ENCODE measurements around the gene ZBTB11. TPM values are rescaled to one million over a fixed set of nuclear protein-coding genes. Genes with fewer than 3 reads are reported as not detected.
"Not testable (repeated sequence)": the region's sequence is repeated elsewhere in the genome, so short reads cannot be mapped to it uniquely, and the experiment has no call there.

The ZBTB11 gene
- total RNA-seq, 2 experiments from 2014 or later, result 30.3 to 31.3 TPM

DNA sequence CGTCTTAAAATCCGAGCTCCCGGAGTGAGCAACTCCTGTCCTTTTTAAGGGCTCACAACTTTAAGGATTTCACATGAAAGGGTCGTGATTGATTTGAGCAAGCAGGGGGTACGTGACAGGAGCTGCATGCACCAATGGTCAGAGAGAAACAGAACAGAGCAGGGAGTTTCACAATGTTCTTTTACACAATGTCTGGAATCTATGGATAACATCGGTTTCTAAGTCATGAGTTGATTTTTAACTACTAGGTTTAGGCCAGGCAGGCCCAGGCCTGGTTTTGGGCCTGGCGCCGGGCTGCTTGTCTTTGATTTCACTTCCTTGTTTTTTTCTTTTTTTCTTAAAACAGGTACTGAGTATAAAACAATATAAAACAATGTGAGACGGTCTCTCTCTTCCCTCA is 63.9 kb downstream of the ZBTB11 start:
- DNase-seq; ATAC-seq; H3K9me3 Mint-ChIP-seq (ENCODE audit: low read depth); H3K27ac Mint-ChIP-seq; CTCF ChIA-PET; H3K27me3 Mint-ChIP-seq; H3K4me3 Mint-ChIP-seq; H3K36me3 Mint-ChIP-seq; H3K4me1 Mint-ChIP-seq: not testable (repeated sequence)

DNA sequence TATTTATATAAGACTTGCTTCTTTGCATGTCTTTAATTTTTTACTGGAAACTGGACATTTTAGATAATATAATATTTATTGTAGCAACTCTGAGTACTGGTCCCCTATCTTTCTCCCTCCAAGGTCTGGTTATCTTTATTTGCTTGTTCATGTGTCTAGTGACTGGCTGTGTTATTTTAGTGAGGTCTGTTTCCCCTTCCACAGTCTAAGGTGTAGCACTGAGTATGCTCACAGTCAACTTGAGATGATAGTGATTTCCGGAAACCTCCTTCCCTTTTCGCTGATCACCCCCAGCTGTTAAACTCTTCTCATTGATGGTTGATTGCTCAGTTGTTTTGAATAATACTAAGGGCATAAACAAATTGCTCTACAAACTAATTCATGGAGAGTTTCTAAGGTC is 65.9 kb downstream of the ZBTB11 start:
- CTCF ChIA-PET, result no interaction called here
- Mint-ChIP-seq H3K9me3 (ENCODE audit: low read depth) (no peaks in the 10 kb centered on the region), H3K36me3 (no peaks in the 10 kb centered on the region), H3K4me1 (no peaks in the 10 kb centered on the region), H3K27me3 (no peaks in the 10 kb centered on the region), H3K4me3 (no peak overlapping the region), H3K27ac (no peak overlapping the region)
- no peak for ATAC-seq
- DNase-seq, result no peak

DNA sequence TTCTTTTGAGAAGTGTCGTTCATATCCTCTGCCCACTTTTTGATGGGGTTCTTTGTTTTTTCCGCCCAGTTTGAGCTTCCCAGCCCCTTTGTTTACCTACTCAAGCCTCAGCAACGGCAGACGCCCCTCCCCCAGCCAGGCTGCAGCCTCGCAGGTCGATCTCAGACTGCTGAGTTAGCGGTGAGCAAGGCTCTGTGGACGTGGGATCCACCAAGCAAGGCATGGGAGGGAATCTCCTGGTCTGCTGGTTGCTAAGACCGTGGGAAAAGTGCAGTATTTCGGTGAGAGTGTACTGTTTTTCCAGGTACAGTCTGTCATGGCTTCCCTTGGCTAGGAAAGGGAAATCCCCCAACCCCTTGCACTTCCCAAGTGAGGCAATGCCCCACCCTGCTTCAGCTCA is 71.5 kb downstream of the ZBTB11 start:
- H3K27me3 Mint-ChIP-seq; H3K9me3 Mint-ChIP-seq (ENCODE audit: low read depth); H3K4me1 Mint-ChIP-seq; H3K27ac Mint-ChIP-seq; ATAC-seq; CTCF ChIA-PET; DNase-seq; H3K4me3 Mint-ChIP-seq: not testable (repeated sequence)
- peaks cover 14% of the 10 kb centered on the region for H3K36me3 Mint-ChIP-seq

DNA sequence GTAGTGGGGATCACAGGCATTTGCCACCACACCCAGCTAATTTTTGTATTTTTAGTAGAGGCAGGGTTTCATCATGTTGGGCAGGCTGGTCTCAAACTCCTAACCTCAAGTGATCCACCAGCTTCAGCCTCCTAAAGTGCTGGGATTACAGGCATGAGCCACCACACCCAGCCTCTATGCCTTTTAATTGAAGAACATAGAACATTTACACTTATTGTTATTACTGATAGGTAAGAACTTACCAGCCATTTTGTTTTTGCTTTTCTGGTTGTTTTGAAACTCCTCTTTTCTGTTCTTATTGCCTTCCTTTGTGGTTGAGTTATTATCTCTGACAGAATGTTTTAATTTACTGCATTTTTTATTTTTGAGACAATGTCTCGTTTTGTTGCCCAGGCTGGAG is 73.7 kb downstream of the ZBTB11 start:
- Mint-ChIP-seq H3K36me3 (peaks cover 18% of the 10 kb centered on the region), H3K4me1 (no peaks in the 10 kb centered on the region), H3K9me3 (ENCODE audit: low read depth) (no peaks in the 10 kb centered on the region), H3K27ac (no peak overlapping the region), H3K4me3 (no peak overlapping the region), H3K27me3 (no peaks in the 10 kb centered on the region)
- CTCF ChIA-PET, result no interaction called here
- ATAC-seq (no peak), DNase-seq (no peak)

DNA sequence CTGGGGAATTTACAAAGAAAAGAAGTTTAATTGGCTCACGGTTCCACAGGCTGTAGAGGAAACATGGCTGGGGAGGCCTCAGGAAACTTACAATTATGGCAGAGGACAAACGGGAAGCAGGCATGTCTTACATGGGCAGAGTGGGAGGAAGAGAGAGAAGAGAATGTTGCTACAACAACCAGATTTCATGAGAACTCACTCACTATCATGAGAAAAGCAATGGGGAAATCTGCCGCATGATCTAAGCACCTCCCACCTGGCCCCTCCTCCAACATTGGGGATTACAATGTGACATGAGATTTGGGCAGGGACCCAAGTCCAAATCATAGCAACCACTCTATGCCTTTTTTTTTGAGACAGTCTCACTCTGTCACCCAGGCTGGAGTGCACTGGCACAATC is 74.2 kb downstream of the ZBTB11 start:
- H3K9me3 Mint-ChIP-seq (ENCODE audit: low read depth), result no peaks in the 10 kb centered on the region
- H3K4me1 Mint-ChIP-seq, result no peaks in the 10 kb centered on the region
- H3K4me3 Mint-ChIP-seq, result no peak overlapping the region
- H3K27ac Mint-ChIP-seq, result no peak overlapping the region
- no peak for ATAC-seq
- peaks cover 18% of the 10 kb centered on the region for H3K36me3 Mint-ChIP-seq
- H3K27me3 Mint-ChIP-seq, result no peaks in the 10 kb centered on the region
- no peak for DNase-seq
- CTCF ChIA-PET, result interaction anchor here (0.6 kb wide), 1 partner anchor 1283 kb away, joined by 3 read pairs; no protein-coding TSS in a partner anchor

Other genes with a start within 250 kb of the ZBTB11 start
- 10 to 100 TPM; 21.2 to 23.2 TPM for gene SENP7, start 163.9 kb downstream of the ZBTB11 start, total RNA-seq
- gene TRMT10C, start 115.3 kb downstream of the ZBTB11 start, total RNA-seq, result 10 to 100 TPM; 24.1 to 32.9 TPM
- 100 to 1,000 TPM; 138 to 172 TPM for gene PCNP, start 103.0 kb downstream of the ZBTB11 start, total RNA-seq
- gene RPL24, start 9.6 kb upstream of the ZBTB11 start, total RNA-seq, result 1,000 to 10,000 TPM in 1 of 2 experiments, 100 to 1,000 TPM in 1; 941 to 1,094 TPM
- gene CEP97, start 47.5 kb upstream of the ZBTB11 start, total RNA-seq, result 10 to 100 TPM; 22.5 TPM
- 10 to 100 TPM; 19.6 to 20.4 TPM for gene NXPE3, start 102.1 kb upstream of the ZBTB11 start, total RNA-seq
- gene NFKBIZ, start 172.4 kb upstream of the ZBTB11 start, total RNA-seq, result 10 to 100 TPM; 51.3 to 65.1 TPM

All from activated CD8-positive, alpha-beta memory T cell treated with anti-CD3 and anti-CD28 coated beads, Interleukin-2, amount 10 ng/mL, durations not matched to agents 7 days and 5 days (primary cell).